KBM-7 (cell line): ENCODE results near the gene HOXA6.

Experiments
- DNase-seq: peaks from one replicate; pipeline ENCODE4 v3.0.0-alpha.2; 2015
- in situ Hi-C: fragments of 300-500 bp; cut with MboI; formaldehyde crosslinking; loops from 2 replicates; pipeline ENCODE4 v1.14.3; 2020; ENCODE audit warnings: low sequenced_read_pairs, low pct_unique_long_range_greater_than_20kb, mixed read lengths

HOXA6 gene

DNA sequence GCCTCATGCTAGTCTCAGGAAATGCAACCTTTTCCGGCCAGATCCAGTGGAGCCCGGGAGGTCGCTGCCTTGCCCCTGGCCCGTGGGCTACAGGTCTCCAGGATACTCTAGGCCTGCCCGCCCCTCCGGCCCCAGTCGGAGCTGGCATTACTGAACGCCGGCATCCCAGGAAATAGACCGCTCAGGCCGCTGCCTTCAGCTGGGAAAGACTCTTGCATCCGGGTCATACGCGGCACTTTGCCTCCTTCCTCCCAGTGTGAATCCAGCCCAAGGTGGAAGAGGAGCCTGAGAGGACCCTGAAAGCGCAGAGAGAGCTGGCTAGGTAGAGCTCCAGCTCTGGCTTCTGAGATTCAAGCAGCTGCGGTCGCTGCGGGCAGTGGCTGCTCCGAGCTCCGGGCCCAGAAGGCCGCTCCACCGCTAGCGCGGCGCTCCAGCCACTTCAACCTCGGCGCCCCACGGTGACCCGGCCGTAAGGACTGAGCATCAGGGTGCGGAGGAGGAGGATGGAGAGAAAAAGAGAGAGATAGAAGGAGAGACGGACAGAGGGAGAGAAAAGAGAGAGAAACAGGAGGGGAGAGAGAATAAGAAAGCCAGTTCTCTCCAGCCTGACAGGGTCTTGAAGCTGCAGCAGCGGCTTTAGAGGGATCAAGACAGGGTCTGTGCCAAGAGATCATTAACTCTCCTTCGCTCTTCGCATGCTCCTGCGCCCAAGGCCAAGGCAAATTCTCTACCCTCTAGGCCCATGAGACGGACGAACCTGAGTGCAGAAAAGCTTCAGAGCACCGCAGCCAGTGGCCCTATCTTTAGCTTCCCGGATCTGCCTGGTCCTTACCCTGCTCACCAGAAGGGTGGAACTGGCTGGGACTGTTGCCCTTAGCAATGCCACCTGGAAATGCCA is 28.3 kb upstream of the HOXA6 start:
- in situ Hi-C loops = loop anchor here (25.0 kb wide), 1 partner anchor 814 kb away; no protein-coding TSS in a partner anchor
- no peak for DNase-seq

DNA sequence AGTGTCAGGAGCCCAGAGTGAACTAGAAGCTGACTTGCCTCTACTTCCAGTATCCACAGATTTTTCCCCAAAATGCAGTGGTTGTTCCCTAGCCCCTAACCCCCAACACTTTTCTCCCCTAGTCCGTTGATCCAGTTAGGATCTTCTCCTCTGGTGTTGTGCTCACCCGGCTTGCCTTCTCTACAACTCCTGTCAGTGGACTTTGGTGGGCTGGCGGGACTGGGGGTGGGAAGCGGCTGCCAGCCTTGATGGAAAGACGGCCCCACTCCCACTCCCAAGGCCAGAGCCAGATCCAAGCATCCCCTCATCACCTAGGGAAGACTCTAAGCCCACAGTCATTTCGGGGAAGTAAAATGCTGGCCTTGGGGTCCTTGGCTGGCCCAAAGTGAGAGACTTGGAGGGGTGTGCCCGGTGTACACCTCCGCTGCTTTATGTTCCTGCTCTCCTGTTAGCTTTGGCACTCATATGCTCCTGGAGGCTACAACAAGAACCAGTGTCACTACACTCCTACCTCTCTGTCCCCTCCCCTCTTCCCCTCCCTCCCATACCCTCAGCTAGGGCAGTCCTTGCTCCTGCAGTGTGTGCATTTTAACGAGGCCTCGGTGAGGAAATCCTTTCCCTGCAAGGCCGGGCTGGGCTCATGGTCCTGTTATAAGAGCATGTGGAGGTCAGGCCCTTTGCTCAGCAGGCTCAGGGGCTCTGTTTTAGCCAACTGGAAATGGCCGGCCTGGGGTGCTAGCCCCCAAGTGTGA is 27.5 kb upstream of the HOXA6 start:
- in situ Hi-C loops = loop anchor here (25.0 kb wide), 2 partner anchors 813 to 1313 kb away; no protein-coding TSS in a partner anchor

DNA sequence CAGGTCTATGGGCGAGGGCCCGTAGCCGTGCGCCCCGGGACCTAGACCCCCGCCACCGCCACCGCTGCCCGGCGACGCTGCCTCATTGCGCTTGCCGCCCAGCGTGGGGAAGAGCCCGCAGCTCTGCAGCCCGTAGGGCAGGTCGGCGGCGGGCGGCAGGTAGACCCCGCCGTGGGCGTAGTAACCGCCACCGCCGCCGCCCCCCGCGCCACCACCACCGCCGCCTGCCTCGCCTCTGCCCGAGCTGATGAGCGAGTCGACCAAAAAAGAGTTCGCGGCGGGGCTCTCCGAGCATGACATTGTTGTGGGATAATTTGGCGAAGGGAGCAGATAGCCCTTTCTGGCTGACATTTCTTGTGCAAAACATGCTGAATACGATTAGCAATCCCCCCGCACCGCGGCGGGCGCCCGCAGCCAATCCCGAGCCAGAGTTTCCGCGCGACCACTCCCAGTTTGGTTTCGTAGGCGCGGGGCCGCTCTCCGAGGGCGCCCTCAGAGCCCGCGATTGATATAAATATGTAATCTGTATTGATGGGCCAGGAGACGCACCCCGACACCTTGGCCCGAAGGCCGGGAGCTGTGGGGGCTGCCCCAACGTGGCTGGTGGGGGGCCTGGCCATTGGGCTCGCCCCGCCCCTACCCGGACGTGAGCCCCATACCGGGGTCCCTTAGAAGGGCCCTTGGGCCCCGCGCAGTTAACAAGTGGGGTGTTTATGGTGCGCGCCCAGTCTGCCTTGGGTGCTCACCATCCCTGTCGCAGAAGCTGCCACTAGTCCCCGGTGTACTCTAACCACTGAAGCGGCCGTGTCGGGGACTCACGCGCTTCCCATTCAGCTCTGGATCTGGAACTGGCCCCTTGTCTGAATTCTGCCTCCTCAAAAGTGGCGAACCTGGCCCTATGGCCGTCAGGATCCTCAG is 26.6 kb upstream of the HOXA6 start, which contains the start of gene HOXA10:
TSS of gene HOXA10 (minus strand) at position 365 of the 918 bp plus-strand sequence. CDS start at position 351, 14 bp downstream.
- in situ Hi-C loops = loop anchor here (25.0 kb wide), 1 partner anchor 1312 kb away; no protein-coding TSS in a partner anchor
- no peak for DNase-seq

More for the DNA sequence above, 27.5 kb upstream of the HOXA6 start:
- peak; percentile 31 for DNase-seq

GRCh38 chr7:27173511-27173955 is 26.0 kb upstream of the HOXA6 start:
- peak; percentile 65 for DNase-seq
- in situ Hi-C loops = loop anchor here (25.0 kb wide), 1 partner anchor 1311 kb away; no protein-coding TSS in a partner anchor

DNA sequence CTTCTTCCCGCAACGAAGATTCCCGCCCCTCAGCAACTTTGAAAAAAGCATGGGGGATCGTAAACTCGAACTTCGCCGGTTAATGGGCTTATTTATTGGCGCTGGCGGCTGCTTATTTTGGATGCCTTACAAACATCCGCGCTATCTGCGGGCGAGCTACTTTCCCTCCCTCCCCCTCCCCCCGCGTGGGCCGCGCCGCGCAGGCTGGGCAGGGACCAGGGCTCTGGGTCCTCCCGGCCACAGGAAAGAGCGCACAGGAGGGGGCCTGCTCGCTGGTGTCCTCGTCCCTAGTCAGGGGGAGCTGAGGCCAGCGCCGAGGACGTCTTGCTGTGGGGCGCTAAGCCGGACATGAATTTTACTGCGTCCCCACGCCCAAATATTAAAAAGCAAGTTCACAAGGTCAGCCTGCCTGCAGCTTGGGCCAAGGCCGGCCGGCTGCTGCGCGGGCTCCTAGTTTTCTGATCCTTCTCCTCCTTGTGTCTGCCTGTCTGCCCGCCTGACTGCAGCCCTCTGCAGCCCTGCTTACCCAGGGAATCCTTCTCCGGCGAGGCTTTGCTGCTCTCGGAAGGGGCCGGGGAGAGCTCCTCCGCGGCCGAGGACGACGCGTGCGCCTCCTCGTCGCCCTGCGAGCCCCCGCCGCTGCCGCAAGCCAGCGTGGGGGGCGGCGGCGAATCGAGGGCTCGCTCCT is 25.4 kb upstream of the HOXA6 start:
- DNase-seq = peak; percentile 59
- in situ Hi-C loops = loop anchor here (25.0 kb wide), 1 partner anchor 1311 kb away; no protein-coding TSS in a partner anchor

DNA sequence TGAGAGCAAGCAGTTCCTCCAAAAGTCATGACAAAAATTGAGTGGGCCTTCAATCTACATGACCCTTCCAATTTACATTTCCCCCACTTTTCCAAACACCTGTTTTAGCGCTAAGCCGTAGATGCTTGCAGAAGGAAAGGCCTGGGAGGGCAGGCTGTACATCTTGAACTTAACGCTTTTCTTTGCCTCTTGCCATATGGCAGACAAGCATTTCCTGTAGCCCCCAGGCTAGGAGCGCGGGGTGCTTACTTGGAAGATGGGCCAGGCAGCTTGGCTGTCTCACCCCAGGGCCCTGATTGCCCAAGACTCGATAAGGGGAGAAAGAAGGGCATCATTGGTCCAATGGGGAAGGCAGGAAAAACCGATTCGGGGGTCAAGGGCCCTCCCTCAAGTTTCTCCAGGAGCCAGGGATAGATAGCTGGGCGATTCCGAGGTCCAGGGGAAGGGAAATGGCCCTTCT is 24.8 kb upstream of the HOXA6 start:
- in situ Hi-C loops = loop anchor here (25.0 kb wide), 1 partner anchor 1310 kb away; no protein-coding TSS in a partner anchor
- peak; percentile 49 for DNase-seq

DNA sequence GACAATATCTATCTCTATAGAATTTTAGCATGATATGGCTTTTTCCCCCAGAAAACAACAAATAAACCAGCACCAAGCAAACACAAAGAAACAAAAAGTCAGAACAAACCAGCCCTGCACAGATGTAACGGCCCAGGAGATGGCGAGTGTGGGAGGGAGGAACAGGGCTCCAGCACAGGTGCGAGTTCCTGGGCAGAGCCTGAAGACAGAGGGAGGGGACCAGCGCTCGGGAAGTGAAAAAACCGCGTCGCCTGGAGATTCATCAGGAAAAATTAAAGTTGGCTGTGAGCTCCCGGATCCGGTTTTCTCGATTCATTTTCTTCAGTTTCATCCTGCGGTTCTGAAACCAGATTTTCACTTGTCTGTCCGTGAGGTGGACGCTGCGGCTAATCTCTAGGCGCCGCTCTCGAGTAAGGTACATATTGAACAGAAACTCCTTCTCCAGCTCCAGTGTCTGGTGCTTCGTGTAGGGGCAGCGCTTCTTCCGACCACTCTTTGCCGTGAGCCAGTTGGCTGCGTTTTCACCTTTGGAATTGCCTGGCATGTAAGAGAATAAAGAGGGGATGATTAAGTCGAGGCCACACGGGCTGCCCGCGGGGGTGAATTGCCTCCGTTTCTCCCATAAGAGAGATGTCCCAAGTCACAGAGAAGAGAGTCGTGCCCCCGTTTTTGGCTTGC is 24.2 kb upstream of the HOXA6 start:
- DNase-seq = peak; percentile 74
- in situ Hi-C loops = loop anchor here (25.0 kb wide), 1 partner anchor 1309 kb away; no protein-coding TSS in a partner anchor

DNA sequence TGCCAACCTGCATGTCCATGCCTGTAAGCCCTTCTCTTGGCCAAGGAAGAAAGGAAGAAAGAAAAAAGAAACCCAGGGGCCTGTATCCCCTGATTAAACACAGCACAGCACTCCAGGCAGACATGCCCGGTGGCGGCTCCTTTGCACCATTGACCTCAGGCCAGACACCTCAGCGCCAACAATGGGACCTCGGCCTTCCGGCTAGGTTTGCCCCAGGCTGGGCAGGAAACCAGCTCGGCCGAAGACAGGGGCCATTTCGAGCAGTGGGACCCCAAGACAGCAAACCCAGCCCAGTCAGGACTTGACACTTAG is 23.7 kb upstream of the HOXA6 start:
- in situ Hi-C loops = loop anchor here (25.0 kb wide), 1 partner anchor 1309 kb away; no protein-coding TSS in a partner anchor

DNA sequence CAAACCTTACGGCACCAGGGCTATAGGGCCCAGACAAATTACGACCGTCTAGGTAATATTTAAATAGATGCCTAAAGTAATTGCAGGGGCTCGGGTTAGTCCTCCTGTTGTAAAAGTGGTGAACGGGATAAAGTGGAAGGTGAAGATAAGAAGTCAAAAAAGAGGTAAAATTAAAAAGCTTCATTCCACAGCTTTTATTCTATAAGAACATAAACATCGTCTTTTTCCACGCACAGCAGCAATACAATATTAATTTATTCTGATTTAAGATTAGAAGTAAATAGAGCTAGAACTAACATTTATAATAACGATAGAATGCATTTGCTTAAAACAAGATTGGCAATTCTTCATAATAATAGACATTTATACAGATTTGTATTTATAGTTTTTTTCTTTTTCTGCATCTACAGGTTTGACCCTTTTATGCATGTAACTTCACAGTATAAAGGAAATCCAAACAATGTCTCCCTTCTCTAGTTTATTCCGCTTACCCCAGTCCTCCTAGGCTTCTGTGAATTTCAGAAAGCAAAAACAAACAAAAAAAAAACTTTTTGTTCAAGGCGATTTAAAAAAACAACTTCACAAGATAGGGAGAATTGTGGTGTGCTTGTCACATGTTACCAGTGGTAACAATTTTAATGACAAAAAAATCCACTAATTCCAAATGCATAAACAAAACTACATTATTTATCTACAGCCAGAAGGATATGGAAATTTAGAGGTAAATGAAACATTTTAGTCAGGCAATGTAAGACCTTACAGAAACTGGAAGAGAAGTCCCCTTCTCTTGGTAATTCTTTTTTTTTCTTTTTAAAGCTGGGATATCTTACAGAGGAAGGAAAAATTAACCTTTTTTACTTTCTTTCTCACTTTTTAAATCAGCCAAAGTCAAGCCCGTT is 23.1 kb upstream of the HOXA6 start:
- DNase-seq = peak; percentile 30
- in situ Hi-C loops = loop anchor here (25.0 kb wide), 1 partner anchor 1308 kb away; no protein-coding TSS in a partner anchor

More for the DNA sequence above, 23.7 kb upstream of the HOXA6 start:
- no peak for DNase-seq

GRCh38 chr7:27169658-27170425 is 22.3 kb upstream of the HOXA6 start:
- peak; percentile 71 for DNase-seq
- in situ Hi-C loops = loop anchor here (25.0 kb wide), 1 partner anchor 1308 kb away; no protein-coding TSS in a partner anchor

DNA sequence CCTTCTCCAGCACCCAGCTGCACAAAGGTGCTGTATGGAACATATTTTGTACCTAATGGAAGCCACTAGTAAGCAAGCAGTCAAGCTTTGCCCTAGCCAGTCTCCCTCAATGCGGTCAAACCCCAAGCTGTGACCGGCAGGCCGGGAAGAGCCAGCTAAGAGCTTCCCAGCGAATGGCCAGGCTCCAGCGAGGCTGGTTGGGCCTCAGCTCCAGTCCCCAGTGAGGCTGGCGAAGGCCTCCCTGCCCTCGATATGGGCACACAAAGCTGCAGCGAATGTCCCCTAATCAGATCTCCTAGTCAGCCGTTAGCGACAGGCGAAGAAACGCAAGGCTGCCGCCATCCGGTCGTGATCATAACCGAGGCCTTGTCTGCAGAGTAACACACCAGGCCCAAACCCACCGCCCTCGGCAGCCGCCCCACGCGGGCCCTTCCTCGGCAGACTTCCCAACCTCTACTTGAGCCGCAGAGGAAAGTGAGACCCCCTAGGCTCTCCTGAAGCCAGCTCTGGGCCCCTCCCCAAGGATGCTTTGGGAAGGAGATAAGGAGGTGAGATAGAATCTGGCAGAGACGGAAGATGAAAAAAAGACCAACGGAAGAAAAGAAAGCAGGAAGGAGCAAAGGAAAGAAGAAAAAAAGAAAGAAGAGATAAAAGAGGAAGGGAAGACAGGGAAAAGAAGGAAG is 20.8 kb upstream of the HOXA6 start:
- peak; percentile 86 for DNase-seq
- in situ Hi-C loops = loop anchor here (25.0 kb wide), 1 partner anchor 1306 kb away; no protein-coding TSS in a partner anchor

DNA sequence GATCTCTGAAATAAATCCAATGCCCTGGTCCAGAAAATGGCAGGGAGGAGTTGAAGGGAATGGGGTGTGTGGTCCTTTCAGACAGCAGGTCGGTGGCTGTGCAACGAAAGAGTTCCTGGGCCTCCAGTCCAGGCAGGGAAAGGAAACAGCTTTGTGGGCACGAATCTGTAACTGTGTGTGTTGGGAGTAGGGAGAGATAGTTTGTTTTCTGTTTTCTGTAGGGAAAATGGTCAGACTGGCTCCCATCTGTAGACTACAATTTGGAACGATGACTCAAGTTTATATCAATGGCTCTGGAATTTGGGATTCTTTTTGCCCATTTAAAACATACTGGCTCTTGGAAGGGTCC is 20.3 kb upstream of the HOXA6 start:
- in situ Hi-C loops = loop anchor here (25.0 kb wide), 1 partner anchor 1306 kb away; no protein-coding TSS in a partner anchor
- DNase-seq = no peak

DNA sequence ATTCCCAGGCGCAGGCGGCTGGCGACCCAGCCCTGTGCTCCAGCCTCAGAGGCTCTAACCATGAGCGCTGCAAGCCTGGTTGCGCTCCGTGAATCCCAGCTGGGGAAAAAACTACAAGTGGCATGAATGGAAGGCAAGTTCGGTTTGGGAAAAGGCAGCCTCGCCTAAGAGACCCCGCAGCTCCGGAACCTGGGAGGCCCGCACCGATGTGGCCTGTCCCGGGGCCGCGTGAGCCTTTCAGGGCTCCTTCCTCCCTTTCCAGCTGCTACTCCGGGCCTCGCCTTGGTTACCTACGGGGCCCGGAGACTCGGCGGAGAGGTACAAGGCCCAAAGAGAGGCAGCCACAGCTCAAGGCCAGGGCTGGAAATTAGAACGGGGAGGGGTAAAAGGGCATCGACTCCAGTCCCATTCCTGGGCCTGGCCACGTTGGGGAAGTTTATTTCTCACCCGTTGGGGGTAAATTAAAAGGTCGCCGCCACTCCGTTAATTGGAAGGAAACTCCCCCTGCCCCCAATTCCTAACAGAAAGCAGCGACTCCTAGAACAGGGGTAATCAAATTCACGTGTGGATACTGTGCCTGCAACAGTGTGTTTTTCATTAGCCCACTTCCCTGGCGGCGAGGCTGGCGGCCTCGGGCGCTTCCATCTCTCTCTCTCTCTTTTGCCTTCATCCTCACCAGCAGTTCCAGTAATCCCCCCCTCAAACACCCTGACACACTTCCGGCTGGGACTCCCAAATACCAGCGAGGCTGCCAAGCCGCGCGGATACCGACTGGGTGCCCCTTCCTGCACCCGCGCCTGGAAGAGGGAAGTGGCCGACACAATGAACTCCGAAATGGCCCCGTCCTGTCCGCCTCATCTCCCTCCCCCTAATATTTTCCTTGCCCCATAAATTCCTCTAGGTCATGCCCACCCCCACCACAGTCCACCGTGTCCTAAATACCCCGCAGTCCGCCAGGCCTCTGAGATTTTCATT is 19.2 kb upstream of the HOXA6 start:
- in situ Hi-C loops = loop anchor here (25.0 kb wide), 1 partner anchor 1305 kb away; no protein-coding TSS in a partner anchor
- peak; percentile 86 for DNase-seq
